ENCODE results near the gene GATAD2A. TPM values are rescaled to one million over a fixed set of nuclear protein-coding genes. Genes with fewer than 3 reads are reported as not detected.

GATAD2A gene
- total RNA-seq, 2 experiments from 2014 or later = 180 TPM

DNA sequence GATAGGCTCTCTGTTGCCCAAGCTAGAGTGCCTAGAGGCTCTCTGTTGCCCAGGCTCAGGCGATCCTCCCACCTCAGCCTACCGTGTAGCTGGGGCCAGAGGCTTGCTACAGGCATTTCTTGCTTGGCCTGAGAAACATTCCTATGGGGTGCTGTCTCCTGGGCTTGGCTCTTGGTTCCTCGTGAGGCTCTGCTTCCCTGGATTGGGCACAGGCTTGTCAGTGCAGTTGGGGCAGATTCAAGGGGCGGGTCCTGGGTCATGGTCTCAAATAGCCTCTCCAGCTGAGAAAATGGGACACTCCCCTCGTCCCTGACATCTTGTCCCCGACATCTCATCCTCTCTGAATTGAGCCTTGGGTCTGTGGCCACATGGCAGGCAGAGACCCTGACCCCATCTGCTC lies 105.0 kb downstream of the GATAD2A start:
- POLR2A ChIA-PET = no interaction called here
- Mint-ChIP-seq H3K4me3 (no peak overlapping the region), H3K27ac (peak overlapping the region; percentile 52), H3K4me1 (ENCODE audit: low read depth) (peaks cover 9% of the 10 kb centered on the region), H3K9me3 (ENCODE audit: insufficient read depth) (no peaks in the 10 kb centered on the region), H3K27me3 (ENCODE audit: low read depth) (no peaks in the 10 kb centered on the region), H3K36me3 (ENCODE audit: low read depth) (peaks cover 32% of the 10 kb centered on the region)
- CTCF ChIA-PET = no interaction called here
- no peak for ATAC-seq
- DNase-seq = no peak

- no peaks in the 10 kb centered on the region for H3K27me3 Mint-ChIP-seq (ENCODE audit: low read depth)
- CTCF ChIA-PET = no interaction called here
- POLR2A ChIA-PET = no interaction called here
- no peak for DNase-seq
- H3K36me3 Mint-ChIP-seq (ENCODE audit: low read depth) = peaks cover 18% of the 10 kb centered on the region
- ATAC-seq = no peak
- no peaks in the 10 kb centered on the region for H3K9me3 Mint-ChIP-seq (ENCODE audit: insufficient read depth)
- peaks cover 22% of the 10 kb centered on the region for H3K4me1 Mint-ChIP-seq (ENCODE audit: low read depth)
- no peak overlapping the region for H3K4me3 Mint-ChIP-seq
- H3K27ac Mint-ChIP-seq = no peak overlapping the region
Measured at GRCh38 chr19:19513682-19514081, 108.2 kb downstream of the GATAD2A start.

- ATAC-seq = no peak
- Mint-ChIP-seq H3K9me3 (ENCODE audit: insufficient read depth) (no peaks in the 10 kb centered on the region), H3K27me3 (ENCODE audit: low read depth) (no peaks in the 10 kb centered on the region), H3K27ac (no peak overlapping the region), H3K36me3 (ENCODE audit: low read depth) (peaks cover 18% of the 10 kb centered on the region), H3K4me3 (peak overlapping the region; percentile 34), H3K4me1 (ENCODE audit: low read depth) (peaks cover 24% of the 10 kb centered on the region)
- no peak for DNase-seq
- POLR2A ChIA-PET = no interaction called here
- CTCF ChIA-PET = no interaction called here
Measured at GRCh38 chr19:19514215-19514657, 108.8 kb downstream of the GATAD2A start.

GRCh38 chr19:19514881-19515641 lies 109.6 kb downstream of the GATAD2A start, which contains the start of gene TSSK6:
TSS of gene TSSK6 (minus strand) at chr19:19515548. CDS start at chr19:19515427, 121 bp downstream.
- Mint-ChIP-seq H3K27ac (peak within 1 kb of the TSS; percentile 94), H3K9me3 (ENCODE audit: insufficient read depth) (no peaks in the 10 kb centered on the region), H3K4me1 (ENCODE audit: low read depth) (peaks cover 30% of the 10 kb centered on the region), H3K36me3 (ENCODE audit: low read depth) (peaks cover 27% of the 10 kb centered on the region), H3K4me3 (peak within 1 kb of the TSS; percentile 94), H3K27me3 (ENCODE audit: low read depth) (no peaks in the 10 kb centered on the region)
- POLR2A ChIA-PET = interaction anchor here (0.6 to 2.3 kb wide), 20 partner anchors 21 to 351 kb away, joined by 3 to 11 read pairs (median 4); partner anchors contain the start of genes GMIP, LPAR2, MAU2 and NR2C2AP
- DNase-seq = no peak
- ATAC-seq = no peak
- CTCF ChIA-PET = interaction anchor here (0.8 to 1.9 kb wide), 7 partner anchors 14 to 153 kb away, joined by 3 to 8 read pairs (median 3); partner anchors contain the start of gene YJEFN3

DNA sequence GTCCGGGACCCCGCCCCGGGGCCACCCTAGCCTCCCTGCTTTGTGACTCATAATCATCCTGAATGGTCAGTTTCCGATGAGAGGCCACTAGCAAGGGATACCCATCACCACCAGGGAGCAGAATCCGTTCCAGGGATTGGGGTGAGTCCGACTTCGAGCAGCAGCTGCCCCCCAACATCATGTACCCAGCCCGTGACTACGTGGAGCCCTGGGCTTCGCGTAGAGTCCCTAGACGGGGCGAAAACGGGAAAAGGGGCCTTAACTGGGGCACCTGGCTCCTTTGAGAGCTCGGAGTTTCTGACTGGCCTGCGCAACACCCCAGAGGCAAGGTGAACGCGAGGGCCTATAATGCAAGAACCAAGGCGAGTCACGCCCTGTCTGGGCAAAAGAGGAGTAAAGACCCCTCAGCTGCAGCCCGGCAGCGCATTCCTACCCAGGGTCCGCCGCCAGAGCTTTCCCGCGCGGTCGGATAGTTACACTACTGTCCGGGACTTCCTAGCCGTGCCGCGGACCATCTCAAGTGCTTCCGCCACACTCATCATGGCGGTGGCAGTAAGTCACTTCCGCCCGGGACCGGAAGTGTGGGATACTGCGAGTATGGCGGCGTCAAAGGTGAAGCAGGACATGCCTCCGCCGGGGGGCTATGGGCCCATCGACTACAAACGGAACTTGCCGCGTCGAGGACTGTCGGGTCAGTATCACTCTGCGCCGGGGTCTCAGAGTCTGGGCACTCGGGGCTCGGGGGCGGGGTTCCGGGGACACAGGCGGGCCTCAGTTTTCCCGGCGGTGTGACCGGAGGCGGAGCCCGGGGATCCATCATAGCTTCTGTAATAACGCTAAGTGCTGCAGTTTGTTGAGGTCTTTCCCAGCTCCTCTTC lies 110.4 kb downstream of the GATAD2A start, which contains the start of gene NDUFA13:
TSS of gene NDUFA13 (plus strand) at position 584 of the 878 bp plus-strand sequence. CDS start at position 598, 14 bp downstream.
- peak within 1 kb of the TSS; percentile 94 for H3K4me3 Mint-ChIP-seq
- H3K27me3 Mint-ChIP-seq (ENCODE audit: low read depth) = no peaks in the 10 kb centered on the region
- ChIA-PET POLR2A (interaction anchor here (0.6 to 2.3 kb wide), 26 partner anchors 9 to 1260 kb away, joined by 3 to 11 read pairs (median 4); partner anchors contain the start of genes GMIP, LPAR2, MAU2 and NR2C2AP), CTCF (interaction anchor here (1.2 to 2.0 kb wide), 7 partner anchors 13 to 154 kb away, joined by 3 to 10 read pairs (median 4); partner anchors contain the start of gene YJEFN3)
- ATAC-seq (peak; percentile 91), DNase-seq (peak; percentile 95)
- peaks cover 37% of the 10 kb centered on the region for H3K4me1 Mint-ChIP-seq (ENCODE audit: low read depth)
- H3K27ac Mint-ChIP-seq = peak within 1 kb of the TSS; percentile 94
- peaks cover 34% of the 10 kb centered on the region for H3K36me3 Mint-ChIP-seq (ENCODE audit: low read depth)
- H3K9me3 Mint-ChIP-seq (ENCODE audit: insufficient read depth) = no peaks in the 10 kb centered on the region

GRCh38 chr19:19517235-19517619 lies 111.8 kb downstream of the GATAD2A start:
- no peak for DNase-seq
- ChIA-PET POLR2A (interaction anchor here (0.8 kb wide), 1 partner anchor 9 kb away, joined by 3 read pairs; no protein-coding TSS in a partner anchor), CTCF (interaction anchor here (2.0 kb wide), 1 partner anchor 15 kb away, joined by 10 read pairs; no protein-coding TSS in a partner anchor)
- Mint-ChIP-seq H3K36me3 (ENCODE audit: low read depth) (peaks cover 39% of the 10 kb centered on the region), H3K27ac (no peak overlapping the region), H3K9me3 (ENCODE audit: insufficient read depth) (no peaks in the 10 kb centered on the region), H3K27me3 (ENCODE audit: low read depth) (no peaks in the 10 kb centered on the region), H3K4me1 (ENCODE audit: low read depth) (peaks cover 39% of the 10 kb centered on the region), H3K4me3 (peak overlapping the region; percentile 94)
- ATAC-seq = no peak

DNA sequence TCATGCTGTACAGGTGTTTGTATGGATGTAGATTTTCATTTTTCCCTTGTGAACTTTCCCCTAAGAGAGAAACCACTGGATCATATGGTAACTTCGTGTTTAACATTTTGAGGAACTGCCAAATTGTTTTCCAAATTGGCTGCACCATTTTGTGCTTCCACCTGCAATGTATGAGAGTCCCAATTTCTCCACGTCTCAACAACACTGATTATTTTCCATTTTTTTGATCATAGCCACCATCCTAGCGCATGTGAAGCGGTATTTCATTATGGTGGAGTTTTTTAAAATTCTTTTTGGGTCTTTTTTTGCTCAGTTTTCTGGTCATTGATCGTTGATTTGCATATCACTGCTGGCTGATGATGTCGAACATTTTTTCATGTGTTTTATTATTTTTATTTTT lies 115.5 kb downstream of the GATAD2A start:
- no peak overlapping the region for H3K4me3 Mint-ChIP-seq
- no peaks in the 10 kb centered on the region for H3K9me3 Mint-ChIP-seq (ENCODE audit: insufficient read depth)
- ChIA-PET CTCF (interaction anchor here (1.8 kb wide), 1 partner anchor 11 kb away, joined by 4 read pairs; no protein-coding TSS in a partner anchor), POLR2A (no interaction called here)
- ATAC-seq (no peak), DNase-seq (no peak)
- peaks cover 54% of the 10 kb centered on the region for H3K4me1 Mint-ChIP-seq (ENCODE audit: low read depth)
- H3K36me3 Mint-ChIP-seq (ENCODE audit: low read depth) = peaks cover 36% of the 10 kb centered on the region
- H3K27me3 Mint-ChIP-seq (ENCODE audit: low read depth) = no peaks in the 10 kb centered on the region
- no peak overlapping the region for H3K27ac Mint-ChIP-seq

DNA sequence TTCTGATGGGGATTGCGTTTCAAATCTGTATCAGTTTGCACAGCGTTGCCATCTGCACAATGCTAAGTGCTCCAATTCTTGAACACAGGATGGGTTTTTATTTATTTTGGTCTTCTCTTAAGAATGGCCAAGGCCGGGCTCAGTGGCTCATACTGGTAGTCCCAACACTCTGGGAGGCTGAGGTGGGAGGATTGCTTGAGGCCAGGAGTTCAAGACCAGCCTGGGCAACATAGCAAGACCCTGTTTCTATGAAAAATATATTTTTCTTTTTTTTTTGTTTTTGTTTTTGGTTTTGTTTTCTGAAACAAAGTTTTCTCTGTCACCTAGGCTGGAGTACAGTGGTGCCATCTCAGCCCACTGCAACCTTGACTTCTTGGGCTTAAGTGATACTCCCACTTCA lies 117.7 kb downstream of the GATAD2A start:
- ChIA-PET POLR2A (no interaction called here), CTCF (interaction anchor here (1.1 kb wide), 1 partner anchor 9 kb away, joined by 3 read pairs; no protein-coding TSS in a partner anchor)
- ATAC-seq (no peak), DNase-seq (no peak)
- Mint-ChIP-seq H3K4me1 (ENCODE audit: low read depth) (peaks cover 49% of the 10 kb centered on the region), H3K4me3 (no peak overlapping the region), H3K27me3 (ENCODE audit: low read depth) (no peaks in the 10 kb centered on the region), H3K36me3 (ENCODE audit: low read depth) (peaks cover 41% of the 10 kb centered on the region), H3K27ac (no peak overlapping the region), H3K9me3 (ENCODE audit: insufficient read depth) (no peaks in the 10 kb centered on the region)

DNA sequence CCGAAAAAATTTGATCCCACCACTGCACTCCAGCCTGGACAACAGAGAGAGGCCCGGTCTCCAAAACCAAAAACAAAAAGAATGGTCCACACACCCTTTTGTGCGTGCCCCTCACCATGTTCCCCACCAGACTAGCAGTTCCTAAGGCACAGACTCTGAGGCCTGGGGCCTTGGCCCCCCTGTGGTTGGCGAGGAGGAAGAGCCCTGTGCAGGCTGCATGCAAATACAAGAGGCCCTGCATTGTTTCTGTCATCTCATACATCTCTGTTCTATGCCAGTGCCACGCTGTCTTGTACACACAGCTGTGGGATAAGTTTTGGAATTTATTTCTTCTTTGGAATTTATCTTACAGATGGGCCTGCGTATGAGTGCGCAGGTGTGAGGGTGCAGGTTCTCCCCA lies 118.6 kb downstream of the GATAD2A start:
- DNase-seq (no peak), ATAC-seq (no peak)
- POLR2A ChIA-PET = no interaction called here
- peaks cover 44% of the 10 kb centered on the region for H3K36me3 Mint-ChIP-seq (ENCODE audit: low read depth)
- H3K27me3 Mint-ChIP-seq (ENCODE audit: low read depth) = no peaks in the 10 kb centered on the region
- H3K4me3 Mint-ChIP-seq = no peak overlapping the region
- no peaks in the 10 kb centered on the region for H3K9me3 Mint-ChIP-seq (ENCODE audit: insufficient read depth)
- CTCF ChIA-PET = interaction anchor here (1.1 kb wide), 1 partner anchor 8 kb away, joined by 3 read pairs; no protein-coding TSS in a partner anchor
- peaks cover 46% of the 10 kb centered on the region for H3K4me1 Mint-ChIP-seq (ENCODE audit: low read depth)
- no peak overlapping the region for H3K27ac Mint-ChIP-seq

- ChIA-PET CTCF (interaction anchor here (0.6 kb wide), 1 partner anchor 341 kb away, joined by 3 read pairs; no protein-coding TSS in a partner anchor), POLR2A (interaction anchor here (1.0 kb wide), 1 partner anchor 9 kb away, joined by 4 read pairs; no protein-coding TSS in a partner anchor)
- DNase-seq = no peak
- Mint-ChIP-seq H3K27me3 (ENCODE audit: low read depth) (no peaks in the 10 kb centered on the region), H3K4me3 (no peak overlapping the region), H3K9me3 (ENCODE audit: insufficient read depth) (no peaks in the 10 kb centered on the region), H3K4me1 (ENCODE audit: low read depth) (peaks cover 33% of the 10 kb centered on the region), H3K27ac (no peak overlapping the region), H3K36me3 (ENCODE audit: low read depth) (peaks cover 35% of the 10 kb centered on the region)
- ATAC-seq = no peak
Measured at GRCh38 chr19:19525611-19526380, 120.3 kb downstream of the GATAD2A start.
